GM20000 (cell line): ENCODE data around the gene RAB6B.
A peak's percentile ranks its signal among the peaks of the same experiment; 100 is the strongest.

Experiments
- DNase-seq: peaks from one replicate; pipeline ENCODE4 v3.0.0; 2012; ENCODE audit warnings: low spot score
- TF ChIP-seq, protein P1 (sequence below): IDR thresholded peaks from 2 replicates; pipeline ENCODE4 v1.5.1; 2012; ENCODE audit warnings: mild to moderate bottlenecking, control low read depth; ENCODE audit errors: extremely low read depth, missing control alignments

RAB6B gene

GRCh38 chr3:133934073-133934970 is 38.6 kb upstream of the RAB6B start:
- no peak for DNase-seq
- TF ChIP-seq, protein P1, sequence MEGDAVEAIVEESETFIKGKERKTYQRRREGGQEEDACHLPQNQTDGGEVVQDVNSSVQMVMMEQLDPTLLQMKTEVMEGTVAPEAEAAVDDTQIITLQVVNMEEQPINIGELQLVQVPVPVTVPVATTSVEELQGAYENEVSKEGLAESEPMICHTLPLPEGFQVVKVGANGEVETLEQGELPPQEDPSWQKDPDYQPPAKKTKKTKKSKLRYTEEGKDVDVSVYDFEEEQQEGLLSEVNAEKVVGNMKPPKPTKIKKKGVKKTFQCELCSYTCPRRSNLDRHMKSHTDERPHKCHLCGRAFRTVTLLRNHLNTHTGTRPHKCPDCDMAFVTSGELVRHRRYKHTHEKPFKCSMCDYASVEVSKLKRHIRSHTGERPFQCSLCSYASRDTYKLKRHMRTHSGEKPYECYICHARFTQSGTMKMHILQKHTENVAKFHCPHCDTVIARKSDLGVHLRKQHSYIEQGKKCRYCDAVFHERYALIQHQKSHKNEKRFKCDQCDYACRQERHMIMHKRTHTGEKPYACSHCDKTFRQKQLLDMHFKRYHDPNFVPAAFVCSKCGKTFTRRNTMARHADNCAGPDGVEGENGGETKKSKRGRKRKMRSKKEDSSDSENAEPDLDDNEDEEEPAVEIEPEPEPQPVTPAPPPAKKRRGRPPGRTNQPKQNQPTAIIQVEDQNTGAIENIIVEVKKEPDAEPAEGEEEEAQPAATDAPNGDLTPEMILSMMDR, result no peak

- no peak for DNase-seq
- TF ChIP-seq, protein P1, result no peak
Measured at GRCh38 chr3:133933097-133934024, 37.7 kb upstream of the RAB6B start.

DNA sequence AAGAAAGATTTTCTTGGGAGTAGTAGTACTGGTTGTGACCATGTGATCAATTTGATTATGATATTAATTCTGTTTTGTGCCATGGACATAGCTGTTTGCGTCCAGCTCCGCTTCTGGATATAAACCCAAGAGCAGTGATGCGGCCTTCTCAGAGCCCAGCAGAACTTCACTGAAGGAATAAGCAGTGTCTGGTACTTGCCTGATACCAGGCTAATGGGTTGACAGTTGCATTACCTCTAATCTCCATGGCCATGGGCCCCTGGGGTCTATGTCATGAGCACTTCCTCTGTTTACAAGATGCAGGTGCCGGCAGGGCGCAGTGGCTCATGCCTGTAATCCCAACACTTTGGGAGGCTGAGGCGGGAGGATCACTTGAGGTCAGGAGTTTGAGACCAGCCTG is 36.3 kb upstream of the RAB6B start:
- no peak for DNase-seq
- TF ChIP-seq, protein P1, result no peak

DNA sequence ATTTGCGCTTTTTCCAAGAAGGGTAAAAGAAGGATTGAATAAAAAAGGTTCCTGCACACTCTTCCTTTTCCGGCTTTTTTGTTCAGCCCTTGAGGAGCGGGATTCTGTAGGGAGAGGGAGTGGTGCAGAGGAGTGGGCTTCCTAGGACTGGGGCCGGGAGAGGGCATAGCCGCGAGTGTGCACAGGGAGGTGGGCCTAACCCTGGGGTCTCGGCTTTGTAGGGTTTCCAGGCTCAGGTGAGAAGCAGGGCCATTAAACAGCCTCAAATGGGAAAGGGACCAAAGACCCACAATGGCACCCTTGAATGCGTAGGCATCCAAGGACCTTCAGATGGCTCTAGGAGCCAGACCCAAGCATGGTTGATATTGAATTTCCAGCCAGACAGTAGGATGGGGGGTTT is 35.4 kb upstream of the RAB6B start:
- TF ChIP-seq, protein P1, result no peak
- no peak for DNase-seq

- TF ChIP-seq, protein P1, result peak; percentile 26
- peak; percentile 52 for DNase-seq
Measured at GRCh38 chr3:133930341-133930933, 34.8 kb upstream of the RAB6B start.

DNA sequence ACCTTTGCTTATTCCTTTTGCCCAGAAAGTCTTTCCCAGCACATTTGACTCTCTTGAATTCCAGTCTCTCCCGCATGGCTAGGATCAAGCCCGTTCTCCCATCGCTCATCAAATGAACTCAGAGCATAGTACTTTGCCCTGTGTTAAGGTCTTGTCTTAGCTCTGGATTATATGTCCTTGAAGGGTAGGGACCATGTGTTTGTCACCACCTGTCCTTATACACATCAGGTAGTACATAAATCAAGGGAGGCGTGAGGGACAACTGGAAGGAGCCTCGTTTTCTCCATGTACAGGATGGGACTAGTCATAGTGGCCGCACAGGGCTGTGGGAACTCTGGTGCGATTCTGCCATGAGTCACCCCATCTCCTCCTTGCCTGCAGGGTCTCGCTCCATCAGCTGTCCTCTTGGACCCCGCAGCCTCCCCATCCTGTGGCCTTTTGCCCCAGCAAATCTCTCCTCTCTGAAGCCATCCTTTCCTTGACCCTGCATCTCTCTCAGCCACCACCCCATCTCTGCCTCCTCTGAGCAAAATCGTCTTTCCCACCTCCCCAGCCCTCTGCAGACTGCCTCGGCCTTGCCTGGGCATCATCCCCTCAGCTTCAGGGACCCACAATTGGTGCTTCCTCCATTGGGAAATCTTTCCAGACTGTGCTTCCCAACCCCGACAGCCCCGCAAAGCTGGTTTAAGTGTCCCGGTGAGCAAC is 33.4 kb upstream of the RAB6B start:
- DNase-seq, result no peak

More for the DNA sequence above, 33.4 kb upstream of the RAB6B start:
- TF ChIP-seq, protein P1, result no peak
